Suprapubic skin (tissue), 4 donors: ENCODE data around the gene ELF5.

ENCODE experiments used
- CTCF ChIP-seq, 2 donors: fragments of 200-600 bp in 1 of 2; fragments of 450-650 bp in 1 of 2; sonication (generic) in 1 of 2; IDR thresholded peaks; one replicate each; pipeline ENCODE4 v1.5.1; 2016 to 2019; ENCODE audit warnings: antibody characterized with exemption in 2 of 2, mild to moderate bottlenecking in 1 of 2, moderate library complexity in 1 of 2
- EP300 ChIP-seq: sonication (generic); formaldehyde crosslinking; IDR thresholded peaks from one replicate; pipeline ENCODE4 v1.6.1; 2017; ENCODE audit warnings: antibody characterized with exemption
- POLR2A ChIP-seq, 2 donors: fragments of 450-650 bp; IDR thresholded peaks; one replicate each; pipeline ENCODE4 v1.6.1; 2017; ENCODE audit warnings: antibody characterized with exemption in 2 of 2, mild to moderate bottlenecking in 2 of 2, moderate library complexity in 2 of 2
- POLR2AphosphoS5 ChIP-seq, 3 donors: sonication (generic); formaldehyde crosslinking; IDR thresholded peaks; one replicate each; pipeline ENCODE4 v1.6.1; 2017; ENCODE audit warnings: antibody characterized with exemption in 3 of 3

GRCh38 chr11:34529643-34530042, 16.0 kb upstream of the ELF5 start:
- TF ChIP-seq POLR2A (IDR thresholded peaks at IDR 0.05) (no peak), CTCF (IDR thresholded peaks at IDR 0.05) (no peak), POLR2AphosphoS5 (IDR thresholded peaks at IDR 0.05) (no peak), EP300 (no peak)
